ENCODE results near the gene EME1.
"Not testable (repeated sequence)": the region's sequence is repeated elsewhere in the genome, so short reads cannot be mapped to it uniquely, and the experiment has no call there.

Gene EME1

DNA sequence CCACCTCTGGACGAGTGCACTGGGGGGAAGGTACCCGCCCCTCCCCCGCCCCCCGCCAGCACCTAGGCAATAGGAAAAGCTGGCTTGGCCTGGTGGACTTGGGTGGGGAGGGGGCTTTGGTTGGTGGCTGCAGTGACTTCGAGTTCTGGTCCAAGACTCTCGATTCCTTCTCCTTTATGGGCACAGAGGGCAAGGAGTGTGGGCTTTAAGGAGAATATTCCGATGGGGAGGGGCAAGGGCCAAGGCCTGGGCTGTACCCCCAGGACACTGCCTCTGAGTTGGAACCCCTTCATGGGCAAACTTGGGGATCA, 53.4 kb downstream of the EME1 start:
- DNase-seq (ENCODE audit: low read depth in 2 of 2) = no peak

DNA sequence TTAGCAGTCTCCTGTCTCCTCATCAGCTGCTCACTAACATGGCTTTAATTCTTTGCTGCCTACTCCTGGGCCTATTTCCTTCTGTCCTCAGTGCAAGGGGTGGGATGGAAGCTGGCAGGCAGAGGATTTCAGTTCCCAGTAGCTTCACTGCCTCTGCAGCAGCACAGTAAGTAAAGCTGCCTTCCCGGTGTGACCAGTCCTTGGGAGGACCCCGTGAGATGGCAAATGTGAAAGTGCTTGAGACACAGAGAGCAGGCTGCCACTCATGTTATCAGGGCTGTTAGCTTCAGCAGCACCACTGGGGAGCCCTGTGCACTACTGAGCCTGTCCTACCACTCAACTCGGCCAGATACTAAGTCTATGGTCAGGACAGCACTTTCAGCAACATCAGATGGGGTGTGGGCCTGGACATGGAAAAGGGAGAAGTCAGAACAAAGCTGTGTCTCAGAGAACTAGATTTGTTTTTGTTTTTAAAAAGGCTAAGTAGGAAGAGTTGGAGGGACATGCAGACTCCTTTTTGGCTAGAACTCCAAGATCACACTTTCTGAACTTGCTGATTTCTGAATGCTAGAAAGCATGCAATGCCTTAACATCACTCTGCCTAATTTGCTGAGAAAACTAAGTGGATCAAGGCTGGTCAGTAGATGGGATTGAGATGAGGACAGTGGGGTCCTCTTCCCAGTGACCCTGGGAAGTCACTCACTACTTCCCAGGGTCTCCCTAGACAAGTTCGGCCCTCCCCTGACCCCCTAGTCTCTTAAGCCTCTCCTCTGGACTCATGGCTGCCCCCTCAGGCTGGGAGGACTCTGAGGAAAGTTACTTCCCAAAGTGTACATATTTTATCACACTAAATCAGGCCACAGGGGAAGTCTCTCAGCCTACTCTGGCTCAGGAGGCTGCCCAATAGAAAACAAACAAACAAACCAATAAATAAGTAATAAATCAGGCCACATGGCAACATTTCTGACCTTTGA, 54.1 kb downstream of the EME1 start:
- DNase-seq (ENCODE audit: low read depth in 2 of 2) = peak in 1 of 2 donors; percentile 16

DNA sequence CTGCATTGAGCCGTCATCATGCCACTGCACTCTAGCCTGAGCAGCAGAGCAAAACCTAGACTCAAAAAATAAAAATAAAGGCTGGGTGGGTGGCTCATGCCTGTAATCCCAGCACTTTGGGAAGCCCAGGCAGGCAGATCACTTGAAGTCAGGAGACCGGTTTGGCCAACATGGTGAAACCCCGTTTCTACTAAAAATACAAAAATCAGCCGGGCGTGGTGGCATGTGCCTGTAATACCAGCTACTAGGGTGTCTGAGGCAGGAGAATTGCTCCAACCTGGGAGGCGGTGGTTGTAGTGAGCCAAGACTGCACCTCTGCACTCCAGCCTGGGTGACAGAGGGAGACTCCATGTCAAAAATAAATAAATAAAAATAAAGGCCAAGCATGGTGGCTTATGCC, 55.1 kb downstream of the EME1 start:
- DNase-seq (ENCODE audit: low read depth in 2 of 2) = not testable (repeated sequence)

DNA sequence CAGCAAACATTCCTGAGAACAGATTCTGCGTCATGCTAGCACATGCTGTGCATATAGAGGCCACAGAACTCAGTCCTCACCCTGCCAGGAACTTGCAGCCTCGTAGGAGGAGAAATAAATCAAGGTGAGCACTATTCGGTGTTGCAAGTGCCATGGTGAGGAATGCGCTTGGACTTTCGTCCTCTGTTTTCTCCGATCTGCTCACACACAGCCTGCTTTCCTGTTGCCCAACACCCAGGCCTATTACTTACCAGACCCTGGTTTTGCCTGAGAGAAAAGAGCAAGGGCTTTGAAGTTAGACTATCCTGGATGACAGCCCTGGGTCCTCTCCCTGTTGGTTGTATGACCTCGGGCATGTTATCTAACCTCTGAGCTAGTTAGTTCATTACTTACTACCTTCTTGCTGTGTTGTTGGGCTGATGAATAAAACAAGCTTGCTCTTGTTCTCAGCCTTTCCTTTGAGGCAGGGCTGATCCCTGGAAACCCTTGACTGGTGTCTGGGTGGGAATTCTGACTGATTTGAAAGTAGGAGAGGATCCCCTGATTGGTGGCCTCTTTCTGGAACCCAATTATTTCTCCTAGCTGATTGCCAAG, 55.9 kb downstream of the EME1 start:
- no peak for DNase-seq (ENCODE audit: low read depth in 2 of 2)

DNA sequence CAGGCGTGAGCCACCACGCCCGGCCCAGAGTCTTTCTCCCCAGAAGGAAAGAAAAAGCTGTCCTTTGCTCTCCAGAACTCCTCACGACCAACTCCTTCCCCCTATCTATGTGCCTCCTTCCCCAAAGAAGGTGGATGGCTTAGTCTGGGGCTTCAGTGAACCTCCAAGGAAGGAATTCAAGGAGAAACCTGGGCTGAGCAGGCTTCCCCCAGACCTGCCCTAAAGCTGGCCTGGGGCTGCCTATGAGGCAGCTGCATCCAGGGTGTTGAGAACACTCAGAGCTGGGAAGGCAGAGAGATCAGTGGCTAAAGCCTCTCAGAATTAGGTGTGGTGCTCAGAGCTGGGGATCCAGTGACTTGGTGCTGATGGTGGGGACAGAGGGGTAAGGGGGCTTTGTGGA, 56.8 kb downstream of the EME1 start:
- no peak for DNase-seq (ENCODE audit: low read depth in 2 of 2)
